Activated T-helper 1 cell treated with Interleukin-2 at 50 U/mL for 16 hours (primary cell): ENCODE results near the gene HOXA5.
A peak's percentile ranks its signal among the peaks of the same experiment; 100 is the strongest.

Experiments used
- DNase-seq: peaks from one replicate; pipeline ENCODE4 v3.0.0-alpha.2; 2020; ENCODE audit warnings: low read depth

Gene HOXA5

DNA sequence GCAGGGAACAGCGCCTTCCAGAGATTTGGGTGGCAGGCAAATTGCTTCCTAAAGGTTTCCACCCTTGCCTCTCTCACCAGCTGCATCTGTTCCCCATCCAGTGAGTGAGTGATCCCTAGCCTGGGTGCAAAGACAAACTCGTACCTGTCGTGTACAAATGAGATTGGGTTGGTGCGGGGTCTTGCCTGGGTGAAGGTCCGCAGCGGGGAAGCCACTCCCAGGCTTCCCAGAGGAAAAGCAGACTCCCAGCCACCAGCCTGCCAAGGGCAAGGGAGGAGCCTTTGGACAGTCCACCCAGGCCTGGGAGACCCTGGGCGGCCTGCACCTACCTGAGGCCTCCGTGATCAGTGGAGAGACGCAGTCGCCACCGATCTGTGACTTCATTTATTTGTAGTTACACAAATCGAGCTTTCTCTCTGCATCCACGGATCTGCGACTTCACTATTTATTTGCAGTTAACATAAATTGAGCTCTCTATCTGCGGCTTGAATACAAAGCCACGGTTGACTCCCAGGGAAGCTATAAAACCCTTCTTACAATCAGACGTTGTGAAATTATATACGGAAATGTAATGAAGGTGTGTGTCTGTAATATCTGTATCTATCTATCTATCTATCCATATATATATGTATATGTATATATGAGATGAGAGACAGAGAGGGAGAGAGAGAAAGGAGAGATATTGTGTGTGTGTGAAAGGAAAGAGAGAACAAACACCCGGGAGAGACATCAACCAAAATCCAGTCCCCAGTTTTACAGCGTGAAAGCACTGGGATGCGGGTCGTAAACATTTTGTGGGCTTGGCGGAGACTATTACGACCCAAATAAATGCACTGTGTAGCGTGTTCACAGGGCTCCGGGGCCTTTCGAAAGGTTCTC is 16.0 kb upstream of the HOXA5 start:
- DNase-seq = no peak

DNA sequence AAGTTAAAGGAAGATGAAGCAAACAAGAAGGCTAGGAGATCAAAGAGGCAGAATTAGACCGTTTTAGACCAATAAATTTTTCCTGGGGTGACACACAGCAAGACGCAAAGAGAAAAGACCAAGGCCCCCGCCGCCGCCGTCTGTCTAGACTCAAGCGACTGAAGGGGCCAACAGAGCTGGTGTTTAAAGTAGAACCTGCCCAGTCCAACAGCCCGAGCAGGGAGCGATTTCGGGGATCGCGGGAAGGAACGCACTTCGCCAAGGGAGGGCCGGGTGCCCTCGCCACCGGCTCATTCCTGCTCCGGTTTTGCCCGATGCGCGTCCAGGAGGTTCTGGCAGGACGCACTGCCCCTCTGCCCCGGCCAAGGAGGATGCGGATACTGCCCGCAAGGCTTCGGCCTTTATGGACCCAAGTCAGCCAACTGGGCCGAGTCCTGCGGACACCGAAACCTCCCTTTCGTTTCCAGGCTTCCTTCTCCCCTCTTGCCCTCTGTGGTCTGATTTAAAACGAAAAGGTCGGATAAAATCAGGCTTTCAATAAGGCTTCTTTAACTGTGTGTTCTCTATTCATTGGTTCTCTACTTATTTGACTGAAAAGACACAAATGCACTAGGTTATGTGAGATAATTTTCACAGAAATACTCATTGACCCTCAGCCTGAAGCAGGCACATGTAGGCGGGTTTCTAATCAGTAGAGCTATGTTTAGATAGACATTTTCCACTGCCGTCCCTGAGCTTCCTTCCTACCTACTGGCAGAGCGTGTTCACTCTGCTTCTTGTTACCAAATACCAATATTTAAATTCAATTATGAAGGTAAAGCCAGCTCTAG is 15.2 kb upstream of the HOXA5 start:
- no peak for DNase-seq

DNA sequence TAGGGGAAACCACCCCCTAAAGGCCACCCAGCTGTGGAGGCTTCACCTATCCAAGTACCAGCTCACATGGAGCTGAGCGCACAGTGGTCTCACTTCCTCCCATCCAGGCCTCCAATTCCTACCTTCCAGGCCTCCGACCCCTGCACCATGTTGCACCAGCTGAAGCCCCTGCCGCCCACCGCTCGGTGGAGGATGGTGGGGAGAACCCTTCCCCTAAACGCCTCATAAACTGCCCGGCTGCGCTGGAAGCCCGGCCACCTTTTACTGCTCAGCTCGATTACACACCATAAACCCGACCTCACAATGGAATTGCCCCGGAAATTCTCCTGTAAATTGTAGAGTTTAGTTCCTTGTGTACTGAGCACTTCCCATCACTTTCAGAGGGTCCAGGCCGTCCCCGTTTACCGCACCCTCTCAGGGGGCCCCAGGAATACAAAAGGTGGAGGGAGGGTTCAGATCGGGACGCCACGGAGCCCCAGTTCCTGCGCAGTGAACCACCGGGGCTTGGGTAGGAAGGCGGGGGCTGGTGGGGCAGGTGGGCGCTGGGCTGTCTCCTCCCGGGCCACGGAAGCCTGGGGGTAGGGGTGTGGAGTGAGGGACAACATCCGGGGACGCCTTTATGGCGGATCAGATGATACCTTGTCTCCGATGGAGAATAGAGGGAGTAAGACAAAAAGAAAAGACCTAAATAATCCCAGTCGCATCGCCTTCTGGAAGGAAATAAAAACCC is 14.4 kb upstream of the HOXA5 start:
- DNase-seq = no peak

DNA sequence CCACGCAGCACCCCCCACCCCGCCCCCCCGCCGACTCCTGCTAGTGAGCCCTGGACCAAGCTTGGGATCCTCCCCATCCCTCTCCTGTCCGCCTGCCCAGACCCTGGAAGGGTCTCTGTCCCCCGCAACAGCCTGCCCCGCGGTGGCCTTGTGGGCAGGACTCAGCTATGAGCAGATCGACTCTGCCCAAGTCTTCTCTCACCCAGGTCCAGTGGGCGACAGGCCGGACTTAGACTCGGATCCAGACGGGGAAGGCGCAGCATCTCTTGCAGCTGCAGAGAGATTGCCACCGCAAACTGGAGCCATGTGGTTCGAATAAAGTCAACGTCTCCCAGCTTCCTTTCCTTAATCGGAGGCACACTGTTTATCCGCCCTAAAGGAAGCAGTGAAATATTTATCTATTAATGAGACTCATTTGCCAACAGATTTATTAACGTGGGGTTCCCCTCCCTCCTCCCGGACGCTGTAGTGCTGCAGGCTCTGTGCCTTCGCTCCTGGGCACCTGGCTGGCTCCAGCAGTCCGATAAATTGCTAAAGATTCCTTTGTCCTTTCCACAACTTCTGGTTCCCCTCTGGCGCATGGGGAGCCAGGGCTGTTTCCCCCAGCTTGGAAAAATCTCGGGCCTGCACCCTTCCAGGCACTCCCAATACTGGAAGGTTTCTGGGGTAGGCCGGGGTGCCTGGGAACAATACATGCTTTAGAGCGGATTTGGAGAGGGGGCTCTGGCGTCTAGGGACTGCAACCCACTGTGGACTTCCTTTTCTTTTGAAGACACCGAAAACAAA is 13.6 kb upstream of the HOXA5 start:
- no peak for DNase-seq

DNA sequence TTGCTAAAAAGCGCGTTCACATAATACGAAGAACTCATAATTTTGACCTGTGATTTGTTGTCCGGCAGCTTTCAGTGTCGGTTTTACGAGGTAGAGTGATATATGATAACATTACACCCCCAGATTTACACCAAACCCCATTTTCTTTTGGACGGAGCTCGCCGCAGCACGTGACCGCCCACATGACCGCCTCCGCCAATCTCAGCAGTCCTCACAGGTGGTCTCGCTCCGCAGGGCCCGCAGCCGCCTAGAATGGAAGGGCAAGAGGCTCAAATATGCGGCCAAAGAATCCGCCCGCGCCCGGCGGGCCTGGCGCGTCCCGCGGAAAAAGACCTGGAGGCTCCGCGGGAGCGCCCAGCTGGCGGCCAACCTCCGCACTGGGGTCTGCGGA is 13.0 kb upstream of the HOXA5 start, which contains the start of gene HOXA7:
HOXA7 (minus strand) TSS at position 168 of the 391 bp plus-strand sequence; CDS start at position 38, 130 bp downstream.
- DNase-seq = no peak

DNA sequence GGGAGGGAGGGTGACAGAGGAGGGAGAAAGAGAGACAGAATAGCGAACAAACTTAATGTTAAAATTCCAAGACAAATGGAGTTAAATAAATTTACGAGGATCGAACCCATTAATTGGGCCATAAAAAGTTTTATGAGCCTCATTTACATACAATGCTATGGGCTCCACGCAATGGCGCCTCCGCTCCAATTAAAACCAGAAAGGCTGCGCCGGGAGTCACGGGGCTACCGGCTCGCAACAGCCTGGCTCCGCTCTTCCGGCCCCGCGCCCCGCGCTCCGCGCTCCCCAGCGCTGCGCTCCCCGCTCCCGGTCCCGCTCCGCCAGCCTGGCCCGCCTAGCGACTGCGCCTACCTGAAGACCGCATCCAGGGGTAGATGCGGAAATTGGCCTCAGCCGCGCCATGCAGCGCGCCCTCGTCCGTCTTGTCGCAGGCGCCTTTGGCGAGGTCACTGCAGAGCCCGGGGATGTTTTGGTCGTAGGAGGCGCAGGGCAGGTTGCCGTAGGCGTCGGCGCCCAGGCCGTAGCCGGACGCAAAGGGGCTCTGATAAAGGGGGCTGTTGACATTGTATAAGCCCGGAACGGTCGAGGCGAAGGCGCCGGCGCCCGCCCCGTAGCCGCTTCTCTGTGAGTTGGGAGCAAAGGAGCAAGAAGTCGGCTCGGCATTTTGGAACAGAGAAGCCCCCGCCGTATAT is 12.5 kb upstream of the HOXA5 start:
- DNase-seq = no peak

DNA sequence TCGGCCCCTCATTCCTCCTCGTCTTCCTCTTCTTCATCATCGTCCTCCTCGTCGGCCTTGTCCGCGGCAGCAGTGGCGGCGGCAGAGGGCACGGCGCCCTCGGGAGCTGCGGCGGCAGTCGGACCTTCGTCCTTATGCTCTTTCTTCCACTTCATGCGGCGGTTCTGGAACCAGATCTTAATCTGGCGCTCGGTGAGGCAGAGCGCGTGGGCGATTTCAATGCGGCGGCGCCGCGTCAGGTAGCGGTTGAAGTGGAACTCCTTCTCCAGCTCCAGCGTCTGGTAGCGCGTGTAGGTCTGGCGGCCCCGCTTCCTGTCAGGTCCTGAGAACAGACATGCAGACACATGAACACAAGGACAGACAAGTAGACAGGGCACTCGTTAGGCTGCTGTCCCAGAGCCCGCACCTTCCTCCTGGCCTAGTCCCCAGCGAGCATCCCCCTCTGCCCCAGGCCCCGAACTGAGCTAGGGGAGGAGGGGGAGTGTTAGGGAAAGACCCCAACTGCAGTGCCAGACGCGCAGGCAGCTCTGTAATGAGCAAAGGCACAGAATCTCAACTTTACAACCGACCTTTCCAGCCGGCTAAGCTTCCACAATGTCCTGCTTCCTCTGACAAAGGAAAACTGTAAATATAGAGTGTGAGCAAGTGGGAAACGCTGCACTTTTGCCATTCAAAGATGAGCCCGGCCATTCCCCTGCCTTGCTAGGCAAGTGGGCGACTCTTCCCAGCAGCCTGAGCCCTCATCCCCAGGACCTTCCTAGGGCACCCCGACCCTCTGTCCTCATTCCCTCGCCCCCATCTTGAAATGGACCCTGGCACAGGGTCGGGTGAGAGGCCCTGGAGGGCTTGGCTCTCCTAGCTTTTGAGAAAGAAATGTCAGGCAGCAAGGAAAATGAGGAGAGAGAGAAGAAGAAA is 11.7 kb upstream of the HOXA5 start:
- no peak for DNase-seq

DNA sequence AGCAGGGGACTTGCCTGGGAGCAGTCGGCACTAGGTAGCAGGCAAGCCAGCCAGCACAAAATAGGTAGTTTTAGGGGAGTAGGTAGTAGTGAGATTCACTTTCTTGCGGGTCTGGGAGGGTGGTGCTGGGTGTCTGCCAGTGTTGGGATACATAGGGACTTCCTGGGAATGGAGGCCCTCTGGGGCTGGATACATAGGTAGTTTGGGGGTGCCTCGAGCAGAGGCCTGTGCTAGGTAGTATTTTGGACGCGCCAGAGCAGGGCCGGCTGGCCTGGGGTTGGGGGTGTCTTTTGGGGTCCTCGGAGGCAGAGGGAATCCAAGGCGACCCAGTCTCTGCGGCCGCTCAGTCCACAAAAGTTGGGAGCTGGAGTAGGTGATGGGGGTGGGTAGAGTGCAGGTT is 10.9 kb upstream of the HOXA5 start:
- DNase-seq = no peak

DNA sequence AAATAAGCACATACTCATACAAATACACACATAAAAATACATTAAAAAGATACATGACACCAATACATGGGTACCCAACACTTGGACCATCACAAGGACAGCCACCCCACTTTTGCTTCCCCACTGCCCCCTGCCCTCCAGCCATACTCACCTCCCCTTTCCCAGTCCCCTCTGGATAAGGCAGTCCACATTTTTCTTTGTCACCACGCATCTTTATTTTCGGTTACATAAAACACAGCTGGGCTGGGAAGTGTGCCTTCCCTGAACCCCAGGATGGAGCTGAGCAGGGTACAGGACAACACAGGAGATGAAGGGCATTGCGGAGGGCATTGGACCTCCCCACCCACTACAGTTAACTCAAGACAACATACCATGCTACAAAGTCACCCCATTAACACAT is 10.0 kb upstream of the HOXA5 start:
- no peak for DNase-seq

DNA sequence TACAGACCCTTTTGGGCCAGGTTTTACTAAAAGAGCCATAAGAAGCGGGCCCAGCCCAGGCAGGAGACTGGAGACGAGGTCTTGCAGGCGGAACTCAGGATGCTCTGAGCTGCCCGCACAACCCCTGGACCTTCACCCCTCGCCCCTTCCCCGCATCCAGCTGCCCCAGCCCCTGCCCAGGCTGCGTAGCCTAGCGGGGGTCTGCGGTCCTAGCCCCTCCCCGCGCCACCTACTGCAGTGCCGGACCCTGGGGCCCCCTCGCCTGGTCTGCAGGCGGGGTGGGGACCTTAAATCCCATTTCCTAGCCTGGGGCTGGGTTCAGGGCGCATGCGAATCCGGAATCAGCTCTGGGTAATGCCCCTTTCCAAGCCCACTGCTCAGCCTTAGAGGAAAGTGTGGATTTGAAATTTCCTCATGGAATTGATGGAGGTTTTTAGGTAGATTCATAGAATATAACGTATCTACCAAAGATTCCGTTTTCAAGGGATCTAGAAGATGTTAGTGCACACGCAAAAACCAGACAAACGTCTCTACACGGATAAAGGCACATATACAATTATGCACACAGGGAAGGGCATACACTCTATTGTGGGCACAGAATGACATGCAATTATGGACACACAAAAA is 9.4 kb upstream of the HOXA5 start:
- no peak for DNase-seq

DNA sequence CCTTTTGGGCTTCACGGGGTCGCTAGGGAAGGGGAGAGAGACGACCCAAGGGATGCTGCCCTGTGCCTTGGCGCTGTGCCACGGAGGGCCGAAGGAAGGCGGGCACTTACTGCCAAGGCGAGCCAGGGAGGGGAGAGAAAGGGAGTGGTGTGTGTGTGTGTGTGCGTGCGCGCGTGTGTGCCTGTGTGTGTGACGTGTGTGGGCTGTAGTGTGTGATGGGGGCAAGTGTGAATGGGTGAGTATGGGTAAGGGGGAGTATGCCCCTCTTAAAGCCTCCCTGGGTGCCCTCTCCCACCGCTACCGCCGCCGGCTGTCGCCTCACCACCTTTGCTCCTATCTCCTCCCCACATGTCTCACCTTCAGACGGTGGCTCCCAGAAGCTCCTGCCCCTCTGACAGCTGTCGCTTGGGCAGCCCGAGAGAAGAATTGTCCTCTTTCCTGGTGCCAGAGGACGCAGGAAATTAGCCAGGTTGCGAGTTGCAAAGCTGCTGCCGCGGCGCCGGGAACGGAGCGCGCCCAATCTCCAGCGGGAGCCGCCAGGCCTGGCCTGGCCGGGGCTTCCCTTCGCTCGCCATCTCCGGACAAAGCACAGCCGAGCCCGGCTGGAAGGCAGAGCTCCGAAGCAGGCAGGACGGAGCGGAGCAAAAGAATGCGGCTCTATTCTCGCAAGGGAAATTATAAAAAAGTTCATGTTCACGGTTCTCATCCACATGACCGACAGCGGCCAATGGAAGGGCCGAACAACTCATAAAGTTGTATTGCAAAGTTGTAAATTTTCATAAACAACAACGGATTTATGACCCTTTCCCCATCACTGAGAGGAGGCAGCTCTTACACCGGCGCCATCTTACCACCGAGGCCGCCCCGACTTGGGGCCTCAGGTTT is 8.7 kb upstream of the HOXA5 start, which contains the start of gene HOXA3:
HOXA3 (minus strand) TSS at position 653 of the 885 bp plus-strand sequence. CDS start 41,943 bp downstream, outside the sequence.
- no peak for DNase-seq

DNA sequence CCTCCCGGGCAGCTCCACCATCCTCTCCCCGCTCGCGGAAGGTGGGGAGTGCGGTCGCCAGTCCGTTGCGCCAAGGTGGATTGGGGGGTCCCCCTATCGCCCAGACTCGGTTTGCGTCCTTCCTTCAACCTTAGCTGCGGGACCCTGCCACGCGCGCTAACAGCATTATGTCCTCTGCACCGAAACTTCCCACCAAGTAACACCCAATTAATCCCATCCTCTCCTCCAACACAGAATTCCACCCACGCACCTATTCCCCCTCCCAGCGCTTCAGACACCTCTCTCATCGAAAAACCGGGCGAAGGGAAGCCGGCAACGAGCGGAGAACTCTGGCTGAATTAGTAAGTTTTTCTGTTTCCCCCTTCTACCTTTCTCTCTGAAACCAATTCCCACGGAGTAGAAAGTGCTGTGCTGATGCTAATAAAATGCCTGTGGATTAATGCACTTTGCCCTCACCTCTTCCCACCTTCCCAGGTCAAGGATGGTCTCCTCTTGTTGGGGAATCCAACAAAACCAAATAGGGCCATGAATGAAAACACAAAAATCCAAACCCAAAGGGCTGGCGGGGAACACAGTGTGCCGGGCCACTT is 8.0 kb upstream of the HOXA5 start:
- no peak for DNase-seq

DNA sequence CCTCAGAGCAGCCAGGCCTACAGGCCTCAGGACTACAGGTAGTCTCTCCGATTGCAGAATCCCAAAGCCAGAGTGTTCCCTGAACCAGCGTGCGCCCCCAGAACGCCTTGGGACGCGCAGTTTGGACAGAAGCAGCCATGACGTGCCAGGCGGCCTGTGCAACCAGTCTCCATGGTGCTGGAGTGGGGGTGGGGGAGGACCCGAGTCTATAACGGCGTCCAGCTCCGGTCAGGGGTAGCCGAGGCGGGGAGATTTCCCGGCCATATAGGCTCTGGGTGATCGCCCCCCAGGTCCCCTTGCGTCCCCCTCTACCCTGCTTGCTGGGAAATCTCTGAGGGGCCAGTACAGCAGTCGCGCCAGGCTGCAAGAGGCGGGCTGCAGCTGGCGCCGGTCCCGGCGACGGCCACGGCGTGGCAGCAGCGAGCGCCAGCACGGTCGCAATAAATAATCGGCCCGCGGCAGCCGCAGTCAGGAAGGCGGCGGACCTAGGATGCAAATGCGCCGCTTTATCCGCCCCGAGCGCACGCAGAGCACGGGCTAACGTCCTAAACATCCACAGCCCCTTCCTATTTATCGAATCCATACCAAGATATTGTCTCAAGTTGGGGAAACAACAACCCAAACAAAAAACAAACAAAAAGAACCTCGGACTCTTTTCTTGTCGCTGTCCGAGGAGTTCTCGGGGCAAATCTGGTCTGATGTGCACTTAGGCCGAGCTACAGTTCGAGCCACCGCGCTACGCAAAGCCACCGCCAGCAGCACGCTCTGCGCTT is 7.3 kb upstream of the HOXA5 start:
- DNase-seq = peak; percentile 34

DNA sequence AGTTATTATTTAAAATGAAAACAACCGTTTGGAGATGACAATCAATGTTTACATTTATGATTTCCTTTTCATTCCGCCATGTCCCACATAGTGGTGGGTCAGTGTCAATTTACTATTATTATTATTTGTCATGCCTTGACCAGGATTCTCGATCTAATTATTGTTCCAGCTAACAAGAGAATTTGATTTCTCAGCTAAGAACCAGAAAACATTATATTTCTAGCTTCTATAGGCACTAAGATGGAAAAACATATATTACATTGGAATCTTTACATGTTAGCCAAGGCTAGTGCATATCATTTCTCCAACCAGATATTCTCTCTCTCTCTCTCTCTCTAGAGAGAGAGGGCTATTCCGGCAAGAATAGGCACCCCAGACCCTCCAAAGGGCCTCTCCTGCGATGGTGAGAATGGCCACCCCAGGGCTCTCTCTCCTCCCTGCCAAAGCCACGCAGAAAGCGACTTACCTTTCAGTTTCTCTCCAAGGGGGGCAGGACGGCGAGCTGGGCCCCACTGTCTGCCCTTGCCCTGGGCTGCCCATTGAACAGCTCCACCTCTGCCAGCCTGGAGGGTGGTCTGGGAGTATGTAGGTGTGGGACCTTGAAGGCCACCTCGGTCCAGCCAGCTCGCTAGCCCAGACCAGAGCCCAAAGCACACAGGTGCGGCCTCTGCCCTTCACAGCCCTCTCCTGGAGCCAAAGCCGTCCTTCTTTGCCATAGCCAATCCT is 6.5 kb upstream of the HOXA5 start:
- DNase-seq = no peak

DNA sequence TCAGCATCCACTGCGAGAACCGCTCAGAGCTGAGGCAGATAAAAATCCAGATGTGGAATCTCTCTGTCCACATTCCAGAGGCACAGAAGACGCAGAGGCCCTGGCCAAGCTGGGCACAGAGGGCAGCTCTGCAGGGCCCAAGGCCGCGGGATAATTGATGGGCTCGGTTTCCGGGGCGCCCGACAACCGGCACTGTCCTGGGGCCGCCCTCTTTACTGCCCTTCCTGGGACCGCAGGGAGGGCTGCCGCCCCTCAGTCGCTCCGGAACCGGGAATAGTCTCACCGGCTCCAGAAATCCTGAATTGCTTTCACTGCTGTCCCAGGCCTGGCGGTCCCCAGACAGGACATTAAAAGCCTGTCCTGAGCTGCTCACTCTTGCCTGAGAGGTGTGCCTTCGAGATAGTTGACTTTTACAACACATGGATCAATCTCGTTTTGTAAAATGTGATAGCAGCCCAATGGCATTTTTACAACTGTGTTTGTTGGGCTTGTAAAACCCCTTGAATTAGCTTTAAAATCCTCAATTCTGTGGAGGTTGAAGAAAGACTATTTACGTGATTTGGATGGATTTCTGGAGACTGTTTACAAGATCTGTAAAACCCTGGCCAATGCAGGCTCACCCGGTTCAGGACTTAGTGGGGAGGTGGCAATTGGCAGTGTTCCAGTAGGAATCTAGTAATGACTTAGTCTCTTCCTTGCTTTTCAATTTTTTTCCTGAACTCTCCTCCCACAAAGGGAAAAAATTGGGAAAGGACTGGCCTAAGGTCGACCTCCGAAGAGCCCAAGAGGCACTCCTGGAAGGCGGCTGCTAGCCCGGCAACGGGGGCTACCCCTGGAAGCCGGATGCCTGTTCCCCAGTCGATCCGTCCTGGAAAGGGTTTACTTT is 5.5 kb upstream of the HOXA5 start:
- DNase-seq = no peak
